HEK293T (cell line): ENCODE data around the gene RNF141.

ENCODE experiments used
- BHLHE40 ChIP-seq: fragments of 450-650 bp; IDR thresholded peaks from 2 replicates; pipeline ENCODE4 v1.6.1; 2016; ENCODE audit warnings: mild to moderate bottlenecking, moderate library complexity, borderline replicate concordance
- CTBP1 ChIP-seq: fragments of 450-650 bp; IDR thresholded peaks from 2 replicates; pipeline ENCODE4 v1.6.1; 2016; ENCODE audit warnings: borderline replicate concordance
- FOXK2 ChIP-seq: fragments of 450-650 bp; IDR thresholded peaks from 2 replicates; pipeline ENCODE4 v1.6.1; 2016; ENCODE audit warnings: mild to moderate bottlenecking
- FOXM1 ChIP-seq: fragments of 450-650 bp; IDR thresholded peaks from 2 replicates; pipeline ENCODE4 v1.6.1; 2017; ENCODE audit warnings: mild to moderate bottlenecking, borderline replicate concordance
- HDGF ChIP-seq: fragments of 450-650 bp; IDR thresholded peaks from 2 replicates; pipeline ENCODE4 v1.6.1; 2017; ENCODE audit warnings: antibody characterized with exemption, borderline replicate concordance
- L3MBTL2 ChIP-seq: fragments of 450-650 bp; conservative IDR thresholded peaks from 2 replicates; pipeline ENCODE4 v1.6.1; 2016; ENCODE audit warnings: mild to moderate bottlenecking
- LEF1 ChIP-seq: fragments of 450-650 bp; IDR thresholded peaks from 2 replicates; pipeline ENCODE4 v1.6.1; 2017; ENCODE audit warnings: mild to moderate bottlenecking, borderline replicate concordance
- NFRKB ChIP-seq: fragments of 450-650 bp; IDR thresholded peaks from 2 replicates; pipeline ENCODE4 v1.6.1; 2016; ENCODE audit warnings: mild to moderate bottlenecking, moderate library complexity
- SP1 ChIP-seq: fragments of 450-650 bp; IDR thresholded peaks from 2 replicates; pipeline ENCODE4 v1.6.1; 2017
- SUZ12 ChIP-seq: fragments of 450-650 bp; IDR thresholded peaks from 2 replicates; pipeline ENCODE4 v1.6.1; 2016; ENCODE audit warnings: mild to moderate bottlenecking
- TF ChIP-seq, protein P1 (sequence below): fragments of 450-650 bp; IDR thresholded peaks from 2 replicates; pipeline ENCODE4 v1.6.1; 2016

- TF ChIP-seq, protein P1, sequence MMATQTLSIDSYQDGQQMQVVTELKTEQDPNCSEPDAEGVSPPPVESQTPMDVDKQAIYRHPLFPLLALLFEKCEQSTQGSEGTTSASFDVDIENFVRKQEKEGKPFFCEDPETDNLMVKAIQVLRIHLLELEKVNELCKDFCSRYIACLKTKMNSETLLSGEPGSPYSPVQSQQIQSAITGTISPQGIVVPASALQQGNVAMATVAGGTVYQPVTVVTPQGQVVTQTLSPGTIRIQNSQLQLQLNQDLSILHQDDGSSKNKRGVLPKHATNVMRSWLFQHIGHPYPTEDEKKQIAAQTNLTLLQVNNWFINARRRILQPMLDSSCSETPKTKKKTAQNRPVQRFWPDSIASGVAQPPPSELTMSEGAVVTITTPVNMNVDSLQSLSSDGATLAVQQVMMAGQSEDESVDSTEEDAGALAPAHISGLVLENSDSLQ = no peak
- TF ChIP-seq SP1 = no peak
- no peak for TF ChIP-seq FOXM1
- TF ChIP-seq L3MBTL2 = no peak
- no peak for TF ChIP-seq SUZ12
- TF ChIP-seq CTBP1 = no peak
- no peak for TF ChIP-seq BHLHE40
- no peak for TF ChIP-seq LEF1
- no peak for TF ChIP-seq FOXK2
- no peak for TF ChIP-seq HDGF
- TF ChIP-seq NFRKB = no peak
These were observed 20.2 kb upstream of the RNF141 start for GRCh38 chr11:10561043-10561818.
